Endothelial cell of umbilical vein (primary cell): ENCODE measurements around the gene ARHGAP9. TPM values are rescaled to one million over a fixed set of nuclear protein-coding genes. Genes with fewer than 3 reads are reported as not detected.

ENCODE experiments used
- BruUV-seq: library from RNA; stranded (reverse); fragments of 400-500 nt; replicated peaks from 2 replicates; lab custom pipeline; 2021; lab: Mats Ljungman, UMichigan
- CTCF ChIA-PET: fragments of 300-600, 350-600 bp; sonication (Branson Sonifier 250); formaldehyde crosslinking; loops from one replicate; lab custom pipeline; 2021; ENCODE audit warnings: antibody characterized with exemption, inconsistent platforms; lab: Charles Lee
- POLR2A ChIA-PET: fragments of 300-600, 350-600 bp; sonication (Branson Sonifier 250); formaldehyde crosslinking; loops from one replicate; lab custom pipeline; 2021; ENCODE audit warnings: antibody characterized with exemption, inconsistent platforms; lab: Charles Lee
- DNase-seq: peaks from one replicate; pipeline ENCODE4 v3.0.0-alpha.2; 2011; ENCODE audit warnings: low read depth, low spot score
- FAIRE-seq: peaks from 2 replicates; lab custom pipeline; 2011; peaks lifted over from hg19 to GRCh38; lab: Jason Lieb, UNC
- H2AFZ ChIP-seq: 2 replicates; pipeline ENCODE4 v1.6.0; 2012; ENCODE audit warnings: low read depth, low read length, control low read depth, inconsistent platforms
- H3K27ac ChIP-seq: 2 replicates; pipeline ENCODE4 v1.5.1; 2011; ENCODE audit warnings: low read depth, mild to moderate bottlenecking, control low read depth, low read length, moderate library complexity; ENCODE audit not compliant: insufficient read depth
- H3K27me3 ChIP-seq, 2 experiments: 2 replicates each; pipeline versions ENCODE4 v1.6.0 to v1.6.1; 2011; ENCODE audit warnings: low read length in 2 of 2, mixed read lengths in 1 of 2; ENCODE audit not compliant: control insufficient read depth in 2 of 2, insufficient read depth in 2 of 2
- H3K36me3 ChIP-seq, 2 experiments: 2 replicates in 1 of 2; 3 replicates in 1 of 2; pipeline ENCODE4 v1.5.1; 2011; ENCODE audit warnings: low read length in 2 of 2, mild to moderate bottlenecking in 1 of 2, moderate library complexity in 1 of 2; ENCODE audit not compliant: control insufficient read depth in 2 of 2, insufficient read depth in 2 of 2; ENCODE audit errors: extremely low read depth in 1 of 2
- H3K4me1 ChIP-seq: 3 replicates; pipeline ENCODE4 v1.5.1; 2011; ENCODE audit warnings: mild to moderate bottlenecking, low read length; ENCODE audit not compliant: control insufficient read depth, insufficient read depth; ENCODE audit errors: extremely low read depth
- H3K4me2 ChIP-seq: 2 replicates; pipeline ENCODE4 v1.6.1; 2011; ENCODE audit warnings: low read length, control low read depth, mixed read lengths; ENCODE audit not compliant: insufficient read depth
- H3K4me3 ChIP-seq, 3 experiments: fragments of 200-600 bp in 1 of 3; sonication (generic), shearing (Covaris generic) in 1 of 3; replicated peaks in 1 of 3; 2 replicates each; pipeline ENCODE4 v1.5.1; 2011 to 2016; ENCODE audit warnings: control low read depth in 3 of 3, low read length in 3 of 3, mild to moderate bottlenecking in 2 of 3, inconsistent platforms in 1 of 3, low read depth in 1 of 3, moderate library complexity in 1 of 3; ENCODE audit not compliant: insufficient read depth in 1 of 3
- H3K79me2 ChIP-seq: 2 replicates; pipeline ENCODE4 v1.6.0; 2012; ENCODE audit warnings: low read length, inconsistent platforms; ENCODE audit not compliant: control insufficient read depth, insufficient read depth
- H3K9ac ChIP-seq: replicated peaks from 2 replicates; pipeline ENCODE3; 2011; ENCODE audit warnings: low read length, control low read depth; ENCODE audit not compliant: insufficient read depth; ENCODE audit errors: extremely low read depth
- H3K9me1 ChIP-seq: replicated peaks from 3 replicates; pipeline ENCODE4 v1.6.0; 2011; ENCODE audit warnings: mild to moderate bottlenecking, low read length; ENCODE audit not compliant: control insufficient read depth, insufficient read depth; ENCODE audit errors: extremely low read depth
- H3K9me3 ChIP-seq: replicated peaks from 2 replicates; pipeline ENCODE4 v1.5.1; 2012; ENCODE audit warnings: low read length, inconsistent platforms; ENCODE audit not compliant: control insufficient read depth, insufficient read depth
- H4K20me1 ChIP-seq: replicated peaks from 2 replicates; pipeline ENCODE3; 2011; ENCODE audit warnings: mild to moderate bottlenecking, low read length; ENCODE audit not compliant: control insufficient read depth, insufficient read depth; ENCODE audit errors: extremely low read depth
- CTCF ChIP-seq, 2 donors: IDR thresholded peaks; 1 replicate in 1 of 2; 2 replicates in 1 of 2; pipeline ENCODE4 v1.5.1; 2011; ENCODE audit warnings: low read length in 2 of 2, mild to moderate bottlenecking in 2 of 2, moderate library complexity in 2 of 2, control low read depth in 1 of 2, inconsistent platforms in 1 of 2, low read depth in 1 of 2; ENCODE audit not compliant: insufficient read depth in 1 of 2; ENCODE audit errors: extremely low read depth in 1 of 2
- EZH2 ChIP-seq: IDR thresholded peaks from 2 replicates; pipeline ENCODE4 v1.6.1; 2012; ENCODE audit warnings: borderline replicate concordance, low read depth, mild to moderate bottlenecking, moderate library complexity, low read length, inconsistent platforms; ENCODE audit not compliant: severe bottlenecking
- FOS ChIP-seq: IDR thresholded peaks from 2 replicates; pipeline ENCODE4 v1.6.1; 2011; ENCODE audit warnings: mild to moderate bottlenecking, low read length, moderate library complexity, borderline replicate concordance; ENCODE audit not compliant: insufficient read depth
- GATA2 ChIP-seq: IDR thresholded peaks from 2 replicates; pipeline ENCODE4 v1.7.0; 2011; ENCODE audit warnings: low read depth, mild to moderate bottlenecking, moderate library complexity, mixed read lengths, low read length; ENCODE audit not compliant: insufficient read length, insufficient read depth
- JUN ChIP-seq: IDR thresholded peaks from 2 replicates; pipeline ENCODE4 v1.6.1; 2011; ENCODE audit warnings: borderline replicate concordance, low read depth; ENCODE audit not compliant: insufficient read length, insufficient read depth
- MYC ChIP-seq: IDR thresholded peaks from one replicate; pipeline ENCODE4 v1.6.1; 2011; ENCODE audit warnings: mild to moderate bottlenecking, low read depth, low read length
- POLR2A ChIP-seq: IDR thresholded peaks from 2 replicates; pipeline ENCODE4 v1.6.1; 2012; ENCODE audit warnings: low read depth, mild to moderate bottlenecking, control low read depth, low read length
- POLR2AphosphoS5 ChIP-seq: IDR thresholded peaks from 2 replicates; pipeline ENCODE4 v1.6.1; 2012; ENCODE audit warnings: low read depth, mild to moderate bottlenecking, control low read depth, low read length, moderate library complexity; ENCODE audit not compliant: insufficient read depth
- dilution Hi-C: fragments of 300-500 bp; cut with MboI; formaldehyde crosslinking; loops from one replicate; pipeline ENCODE4 v1.15.0; 2019; ENCODE audit warnings: low sequenced_read_pairs; ENCODE audit not compliant: extremely low pct_ligation_motif_present
- intact Hi-C: fragments of 100-400 bp; cut with micrococcal nuclease; formaldehyde crosslinking; loops from one replicate; pipeline ENCODE4 v1.10.0; 2022
- polyA plus RNA-seq, 4 experiments: library from polyadenylated mRNA; depleted of rRNA in 3 of 4; stranded (reverse) in 3 of 4; unstranded in 1 of 4; fragments of >200 nt; gene quantifications; 2 replicates each; pipeline versions ENCODE4 v1.2.1 to v1.2.3, GENCODE V29; 2011 to 2012; ENCODE audit warnings: missing spikeins in 1 of 4
- total RNA-seq: library from RNA; stranded (reverse); gene quantifications from 2 replicates; pipeline ENCODE4 v1.2.3, GENCODE V29; 2021
- TF ChIP-seq, protein P1 (sequence below): IDR thresholded peaks from 2 replicates; pipeline ENCODE4 v1.6.1; 2011; ENCODE audit not compliant: insufficient read depth, insufficient read length

Gene ARHGAP9
- total and polyA plus RNA-seq, 2 donors (not counting 3 experiments of a cell fraction or from before 2014, with no cell fraction given): 0.25 to 0.38 TPM

DNA sequence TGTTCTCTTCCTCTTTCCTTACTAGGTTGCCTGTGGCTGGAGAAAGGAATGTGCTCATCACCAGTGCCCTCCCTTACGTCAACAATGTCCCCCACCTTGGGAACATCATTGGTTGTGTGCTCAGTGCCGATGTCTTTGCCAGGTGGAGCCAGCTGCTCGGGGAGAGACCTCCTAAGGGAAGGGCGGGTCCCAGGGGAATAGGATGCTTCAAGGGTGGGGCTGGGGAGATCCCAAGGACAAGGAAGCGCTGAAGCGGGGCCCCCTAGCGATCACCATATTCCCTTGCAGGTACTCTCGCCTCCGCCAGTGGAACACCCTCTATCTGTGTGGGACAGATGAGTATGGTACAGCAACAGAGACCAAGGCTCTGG, 18.5 kb upstream of the ARHGAP9 start:
- no TSS peak for BruUV-seq
- dilution Hi-C loops: no loop called here

More for the DNA sequence above, 18.5 kb upstream of the ARHGAP9 start:
- intact Hi-C loops: no loop called here
- FAIRE-seq (no peak), DNase-seq (no peak)
- H3K27ac ChIP-seq: no peak overlapping the region
- ChIA-PET CTCF (no interaction called here), POLR2A (no interaction called here)
- H3K4me1 ChIP-seq: no peaks in the 10 kb centered on the region
- no peak overlapping the region for H3K9ac ChIP-seq
- H3K4me3 ChIP-seq: no peak overlapping the region
- H3K79me2 ChIP-seq: no peaks in the 10 kb centered on the region
- H3K9me3 ChIP-seq: no peaks in the 10 kb centered on the region
- H3K27me3 ChIP-seq: no peaks in the 10 kb centered on the region
- no peak overlapping the region for H3K4me2 ChIP-seq
- TF ChIP-seq CTCF (IDR thresholded peaks at IDR 0.05; ENCODE audit: extremely low read depth in 1 of 2, insufficient read depth in 1 of 2, low read depth in 1 of 2, low read length in 2 of 2) (no peak), POLR2A (no peak), FOS (no peak), POLR2AphosphoS5 (no peak), GATA2 (no peak), JUN (no peak), MYC (no peak), EZH2 (no peak)
- TF ChIP-seq, protein P1, sequence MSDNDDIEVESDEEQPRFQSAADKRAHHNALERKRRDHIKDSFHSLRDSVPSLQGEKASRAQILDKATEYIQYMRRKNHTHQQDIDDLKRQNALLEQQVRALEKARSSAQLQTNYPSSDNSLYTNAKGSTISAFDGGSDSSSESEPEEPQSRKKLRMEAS: no peak
- peaks cover 24 to 28% of the 10 kb centered on the region in 2 experiments for H3K36me3 ChIP-seq
- H2AFZ ChIP-seq: no peak overlapping the region
- H4K20me1 ChIP-seq: no peaks in the 10 kb centered on the region
- no peaks in the 10 kb centered on the region for H3K9me1 ChIP-seq
